Ishikawa (cell line): ENCODE data around the gene PDE4D.

Source experiments
- CEBPB ChIP-seq: IDR thresholded peaks from 2 replicates; pipeline ENCODE4 v1.6.1; 2012
- EP300 ChIP-seq: IDR thresholded peaks from 2 replicates; pipeline ENCODE4 v1.6.1; 2012; ENCODE audit warnings: borderline replicate concordance
- NFIC ChIP-seq: IDR thresholded peaks from 2 replicates; pipeline ENCODE4 v1.6.1; 2012
- TAF1 ChIP-seq: IDR thresholded peaks from 2 replicates; pipeline ENCODE4 v1.6.1; 2012; ENCODE audit warnings: low read depth, mild to moderate bottlenecking
- TCF12 ChIP-seq: IDR thresholded peaks from 2 replicates; pipeline ENCODE4 v1.6.1; 2012; ENCODE audit warnings: low read depth
- YY1 ChIP-seq: IDR thresholded peaks from 2 replicates; pipeline ENCODE4 v1.6.1; 2012; ENCODE audit warnings: low read depth
- TF ChIP-seq, protein P1 (sequence below): IDR thresholded peaks from 2 replicates; pipeline ENCODE4 v1.6.1; 2012

DNA sequence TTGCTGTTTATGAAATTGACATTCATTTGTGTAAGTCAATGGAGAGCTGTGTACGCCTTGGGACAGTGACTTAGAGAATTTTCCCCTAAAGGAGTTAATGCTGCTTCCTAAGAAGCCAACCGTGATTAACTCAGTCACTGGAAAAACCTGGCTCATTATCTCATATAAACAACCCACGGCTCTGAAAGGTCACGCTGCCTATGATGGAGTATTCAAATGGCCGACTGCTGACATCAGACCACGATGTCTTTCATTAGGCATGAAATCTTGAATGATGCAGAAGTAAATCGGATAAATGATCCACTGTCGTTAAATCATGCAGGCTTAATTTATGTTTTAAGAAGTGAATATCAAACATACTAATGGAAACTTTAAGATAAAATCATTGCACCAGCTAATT is 706.9 kb downstream of the PDE4D start:
- TF ChIP-seq, protein P1, sequence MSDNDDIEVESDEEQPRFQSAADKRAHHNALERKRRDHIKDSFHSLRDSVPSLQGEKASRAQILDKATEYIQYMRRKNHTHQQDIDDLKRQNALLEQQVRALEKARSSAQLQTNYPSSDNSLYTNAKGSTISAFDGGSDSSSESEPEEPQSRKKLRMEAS = no peak
- TF ChIP-seq NFIC = no peak
- TF ChIP-seq TCF12 = no peak
- TF ChIP-seq YY1 = no peak
- no peak for TF ChIP-seq CEBPB
- no peak for TF ChIP-seq EP300
- no peak for TF ChIP-seq TAF1
